ENCODE measurements around the gene GPR84. TPM values are rescaled to one million over a fixed set of nuclear protein-coding genes. Genes with fewer than 3 reads are reported as not detected.
A peak's percentile ranks its signal among the peaks of the same experiment; 100 is the strongest.

Gene GPR84
- total and polyA plus RNA-seq, 2 donors (not counting 3 experiments of a cell fraction or from before 2014, with no cell fraction given) = not detected

GRCh38 chr12:54401119-54401518 is 36.8 kb upstream of the GPR84 start:
- dilution Hi-C loops (cut with MboI; ENCODE audit: extremely low pct_ligation_motif_present, low sequenced_read_pairs) (no loop called here), intact Hi-C loops (cut with micrococcal nuclease) (no loop called here)
- no peaks in the 10 kb centered on the region for H3K9me1 ChIP-seq (replicated peaks; ENCODE audit: control insufficient read depth, extremely low read depth, insufficient read depth, low read length)
- CTCF ChIA-PET = interaction anchor here (2.4 to 12.1 kb wide), 5 partner anchors 11 to 41 kb away, joined by 13 to 517 read pairs (median 95); partner anchors contain the start of gene ITGA5
- H3K9ac ChIP-seq (replicated peaks; ENCODE audit: extremely low read depth, insufficient read depth, low read length) = no peak overlapping the region
- FAIRE-seq = no peak
- H3K4me2 ChIP-seq (ENCODE audit: insufficient read depth, low read length) = no peak overlapping the region
- DNase-seq (ENCODE audit: low read depth, low spot score) = no peak
- TF ChIP-seq FOS (IDR thresholded peaks at IDR 0.05; ENCODE audit: borderline replicate concordance, insufficient read depth, low read length) = no peak
- TF ChIP-seq POLR2AphosphoS5 (IDR thresholded peaks at IDR 0.05; ENCODE audit: insufficient read depth, low read depth, low read length) = no peak
- TF ChIP-seq MAX (IDR thresholded peaks at IDR 0.05; ENCODE audit: insufficient read depth, insufficient read length) = no peak
- H4K20me1 ChIP-seq (replicated peaks; ENCODE audit: control insufficient read depth, extremely low read depth, insufficient read depth, low read length) = peaks cover 2% of the 10 kb centered on the region
- H3K9me3 ChIP-seq (replicated peaks; ENCODE audit: control insufficient read depth, insufficient read depth, low read length) = no peaks in the 10 kb centered on the region
- no TSS peak for BruUV-seq (replicated peaks)
- no peak overlapping the region for H3K4me3 ChIP-seq (replicated peaks in 1 of 3; ENCODE audit: insufficient read depth in 1 of 3, low read depth in 1 of 3, low read length in 3 of 3)
- POLR2A ChIA-PET = interaction anchor here (2.0 kb wide), 1 partner anchor 31 kb away, joined by 15 read pairs; no protein-coding TSS in a partner anchor
- H3K27me3 ChIP-seq (ENCODE audit: control insufficient read depth in 2 of 2, insufficient read depth in 2 of 2, low read length in 2 of 2) = no peaks in the 10 kb centered on the region
- H3K27ac ChIP-seq (ENCODE audit: insufficient read depth, low read depth, low read length) = no peak overlapping the region
- H3K79me2 ChIP-seq (ENCODE audit: control insufficient read depth, insufficient read depth, low read length) = peaks cover 59% of the 10 kb centered on the region
- H2AFZ ChIP-seq (ENCODE audit: low read depth, low read length) = no peak overlapping the region
- no peaks in the 10 kb centered on the region for H3K4me1 ChIP-seq (ENCODE audit: control insufficient read depth, extremely low read depth, insufficient read depth, low read length)
- peaks cover 85 to 87% of the 10 kb centered on the region in 2 experiments for H3K36me3 ChIP-seq (ENCODE audit: control insufficient read depth in 2 of 2, extremely low read depth in 1 of 2, insufficient read depth in 2 of 2, low read length in 2 of 2)

GRCh38 chr12:54398995-54399793 is 34.9 kb upstream of the GPR84 start:
- no peak for TF ChIP-seq FOS (IDR thresholded peaks at IDR 0.05; ENCODE audit: borderline replicate concordance, insufficient read depth, low read length)
- TF ChIP-seq JUN (IDR thresholded peaks at IDR 0.05; ENCODE audit: borderline replicate concordance, insufficient read depth, insufficient read length, low read depth) = no peak
- TF ChIP-seq GATA2 (IDR thresholded peaks at IDR 0.05; ENCODE audit: insufficient read depth, insufficient read length, low read depth, low read length) = no peak
- TF ChIP-seq CTCF (IDR thresholded peaks at IDR 0.05; ENCODE audit: extremely low read depth in 1 of 2, insufficient read depth in 1 of 2, low read depth in 1 of 2, low read length in 2 of 2) = peak; percentile 94 to 98
- peak; percentile 46 for TF ChIP-seq POLR2AphosphoS5 (IDR thresholded peaks at IDR 0.05; ENCODE audit: insufficient read depth, low read depth, low read length)
- TF ChIP-seq POLR2A (IDR thresholded peaks at IDR 0.05; ENCODE audit: low read depth, low read length) = peak; percentile 58
- no peak for TF ChIP-seq MAX (IDR thresholded peaks at IDR 0.05; ENCODE audit: insufficient read depth, insufficient read length)
- no peak for TF ChIP-seq MYC (IDR thresholded peaks at IDR 0.05; ENCODE audit: low read depth, low read length)
- no peak for TF ChIP-seq EZH2 (IDR thresholded peaks at IDR 0.05; ENCODE audit: borderline replicate concordance, low read depth, low read length, severe bottlenecking)
- Histone ChIP-seq H3K79me2 (ENCODE audit: control insufficient read depth, insufficient read depth, low read length) (peaks cover 42% of the 10 kb centered on the region), H3K4me3 (replicated peaks in 1 of 3; ENCODE audit: insufficient read depth in 1 of 3, low read depth in 1 of 3, low read length in 3 of 3) (no peak overlapping the region), H3K9me1 (replicated peaks; ENCODE audit: control insufficient read depth, extremely low read depth, insufficient read depth, low read length) (no peaks in the 10 kb centered on the region), H3K9me3 (replicated peaks; ENCODE audit: control insufficient read depth, insufficient read depth, low read length) (no peaks in the 10 kb centered on the region), H3K4me2 (ENCODE audit: insufficient read depth, low read length) (no peak overlapping the region), H3K4me1 (ENCODE audit: control insufficient read depth, extremely low read depth, insufficient read depth, low read length) (no peaks in the 10 kb centered on the region), H3K9ac (replicated peaks; ENCODE audit: extremely low read depth, insufficient read depth, low read length) (no peak overlapping the region), H4K20me1 (replicated peaks; ENCODE audit: control insufficient read depth, extremely low read depth, insufficient read depth, low read length) (peaks cover 2% of the 10 kb centered on the region), H3K27me3 (ENCODE audit: control insufficient read depth in 2 of 2, insufficient read depth in 2 of 2, low read length in 2 of 2) (no peaks in the 10 kb centered on the region), H3K27ac (ENCODE audit: insufficient read depth, low read depth, low read length) (no peak overlapping the region), H2AFZ (ENCODE audit: low read depth, low read length) (no peak overlapping the region), H3K36me3 (ENCODE audit: control insufficient read depth in 2 of 2, extremely low read depth in 1 of 2, insufficient read depth in 2 of 2, low read length in 2 of 2) (peaks cover 86 to 88% of the 10 kb centered on the region in 2 experiments)
- intact Hi-C loops (cut with micrococcal nuclease) = loop anchor here (1.0 kb wide), 2 partner anchors 12 to 40 kb away; no protein-coding TSS in a partner anchor
- DNase-seq (ENCODE audit: low read depth, low spot score) (peak; percentile 86), FAIRE-seq (peak; percentile 96)
- ChIA-PET CTCF (interaction anchor here (0.6 to 12.1 kb wide), 32 partner anchors 9 to 407 kb away, joined by 3 to 517 read pairs (median 4); partner anchors contain the start of genes COPZ1, ITGA5 and PPP1R1A), POLR2A (interaction anchor here (0.6 to 2.3 kb wide), 7 partner anchors 10 to 40 kb away, joined by 3 to 19 read pairs (median 8); no protein-coding TSS in a partner anchor)
- dilution Hi-C loops (cut with MboI; ENCODE audit: extremely low pct_ligation_motif_present, low sequenced_read_pairs) = no loop called here
- BruUV-seq (replicated peaks) = no TSS peak

Measured in endothelial cell of umbilical vein (primary cell).